Activated CD4-positive, alpha-beta memory T cell treated with anti-CD3 and anti-CD28 coated beads for 36 hours (primary cell): ENCODE data around the gene DCT. TPM values are rescaled to one million over a fixed set of nuclear protein-coding genes. Genes with fewer than 3 reads are reported as not detected.

Experiments
- CTCF ChIA-PET: fragments of 350-600 bp; sonication (Branson Sonifier 250); formaldehyde crosslinking; loops from one replicate; lab custom pipeline; 2021; ENCODE audit warnings: antibody characterized with exemption, inconsistent platforms; lab: Charles Lee
- POLR2A ChIA-PET: fragments of 350-600 bp; sonication (Branson Sonifier 250); formaldehyde crosslinking; loops from one replicate; lab custom pipeline; 2021; ENCODE audit warnings: antibody characterized with exemption; lab: Charles Lee
- DNase-seq: peaks from one replicate; pipeline ENCODE4 v3.0.0-alpha.2; 2020
- H3K27ac Mint-ChIP-seq: one replicate; pipeline ENCODE4 v1.8.0; 2021; ENCODE audit warnings: mixed read lengths
- H3K27me3 Mint-ChIP-seq: one replicate; pipeline ENCODE4 v1.8.0; 2021; ENCODE audit warnings: mixed read lengths
- H3K36me3 Mint-ChIP-seq: one replicate; pipeline ENCODE4 v1.8.0; 2021; ENCODE audit warnings: mixed read lengths
- H3K4me1 Mint-ChIP-seq: one replicate; pipeline ENCODE4 v1.8.0; 2021; ENCODE audit warnings: low read depth, mixed read lengths
- H3K4me3 Mint-ChIP-seq: one replicate; pipeline ENCODE4 v1.8.0; 2021; ENCODE audit warnings: mild to moderate bottlenecking, mixed read lengths
- H3K9me3 Mint-ChIP-seq: one replicate; pipeline ENCODE4 v1.8.0; 2021; ENCODE audit warnings: mixed read lengths
- intact Hi-C: fragments of 100-400 bp; cut with micrococcal nuclease; formaldehyde crosslinking; loops from one replicate; pipeline ENCODE4 v1.15.1; 2023
- total RNA-seq, 2 experiments: library from RNA; stranded (reverse); gene quantifications; one replicate each; pipeline ENCODE4 v1.2.3, GENCODE V29; 2021

Gene DCT
- total RNA-seq, 2 experiments from 2014 or later, result 0.24 TPM; not detected in 1

- POLR2A ChIA-PET, result no interaction called here
- Mint-ChIP-seq H3K4me3 (no peak overlapping the region), H3K4me1 (peaks cover 31% of the 10 kb centered on the region), H3K9me3 (peaks cover 20% of the 10 kb centered on the region), H3K27me3 (peaks cover 22% of the 10 kb centered on the region), H3K36me3 (peaks cover 14% of the 10 kb centered on the region), H3K27ac (no peak overlapping the region)
- DNase-seq, result no peak
- CTCF ChIA-PET, result no interaction called here
- intact Hi-C loops, result no loop called here
Measured at GRCh38 chr13:94415500-94416237, 63.8 kb downstream of the DCT start.

GRCh38 chr13:94414708-94415107 is 64.8 kb downstream of the DCT start:
- intact Hi-C loops, result no loop called here

GRCh38 chr13:94414141-94414540 is 65.3 kb downstream of the DCT start:
- POLR2A ChIA-PET, result no interaction called here
- Mint-ChIP-seq H3K27me3 (peaks cover 29% of the 10 kb centered on the region), H3K36me3 (peaks cover 11% of the 10 kb centered on the region), H3K4me3 (no peak overlapping the region), H3K4me1 (peaks cover 18% of the 10 kb centered on the region), H3K27ac (no peak overlapping the region), H3K9me3 (peaks cover 17% of the 10 kb centered on the region)
- intact Hi-C loops, result no loop called here
- DNase-seq, result no peak
- CTCF ChIA-PET, result no interaction called here

More at GRCh38 chr13:94414708-94415107, 64.8 kb downstream of the DCT start:
- H3K36me3 Mint-ChIP-seq, result peaks cover 11% of the 10 kb centered on the region
- peaks cover 23% of the 10 kb centered on the region for H3K4me1 Mint-ChIP-seq
- H3K27me3 Mint-ChIP-seq, result peaks cover 28% of the 10 kb centered on the region
- POLR2A ChIA-PET, result no interaction called here
- DNase-seq, result no peak
- CTCF ChIA-PET, result interaction anchor here (0.6 kb wide), 1 partner anchor 36 kb away, joined by 5 read pairs; no protein-coding TSS in a partner anchor
- no peak overlapping the region for H3K4me3 Mint-ChIP-seq
- H3K27ac Mint-ChIP-seq, result no peak overlapping the region
- H3K9me3 Mint-ChIP-seq, result peaks cover 17% of the 10 kb centered on the region

GRCh38 chr13:94413598-94413944 is 65.9 kb downstream of the DCT start:
- Mint-ChIP-seq H3K27me3 (peaks cover 34% of the 10 kb centered on the region), H3K4me3 (no peak overlapping the region), H3K4me1 (peaks cover 13% of the 10 kb centered on the region), H3K9me3 (peaks cover 14% of the 10 kb centered on the region), H3K27ac (no peak overlapping the region), H3K36me3 (peaks cover 11% of the 10 kb centered on the region)
- no peak for DNase-seq
- ChIA-PET CTCF (interaction anchor here (1.2 kb wide), 1 partner anchor 204 kb away, joined by 3 read pairs; no protein-coding TSS in a partner anchor), POLR2A (interaction anchor here (0.6 kb wide), 1 partner anchor 182 kb away, joined by 3 read pairs; the partner anchor contains the start of gene TGDS)
- intact Hi-C loops, result no loop called here

DNA sequence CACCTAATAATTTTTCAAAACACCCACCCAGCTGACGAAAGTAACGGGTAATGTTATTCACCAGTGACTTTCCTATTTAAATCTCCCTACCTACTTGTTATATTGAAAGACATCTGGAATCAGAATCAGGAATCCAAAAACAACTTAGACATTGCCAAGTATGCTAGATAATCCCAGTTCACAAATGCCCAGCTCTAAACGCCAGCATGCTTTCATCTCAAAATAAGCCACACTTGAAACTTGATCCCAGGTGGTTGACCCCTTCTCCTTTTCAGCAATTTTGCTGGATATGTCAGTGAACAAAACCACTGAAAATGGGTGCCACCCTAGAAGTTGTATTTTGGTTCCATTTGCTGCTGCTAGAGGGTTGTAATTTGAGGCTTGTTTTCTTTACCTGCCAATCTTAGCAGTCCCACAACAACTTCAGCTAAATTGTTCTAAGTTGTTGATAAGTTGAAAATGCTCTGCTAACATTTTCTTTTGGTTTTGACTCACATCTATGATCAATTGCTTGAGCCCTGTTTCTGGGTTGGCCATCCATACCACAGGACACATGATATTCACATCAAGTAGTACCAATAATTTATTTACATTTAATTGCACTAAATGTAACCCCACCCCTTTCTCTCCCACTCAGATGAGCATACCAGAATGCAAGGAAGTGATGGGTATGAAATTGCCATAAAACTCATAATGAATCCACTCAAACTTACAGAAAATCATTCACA is 66.4 kb downstream of the DCT start:
- peaks cover 13% of the 10 kb centered on the region for H3K9me3 Mint-ChIP-seq
- no peak overlapping the region for H3K4me3 Mint-ChIP-seq
- no peak overlapping the region for H3K27ac Mint-ChIP-seq
- intact Hi-C loops, result no loop called here
- ChIA-PET POLR2A (interaction anchor here (0.6 kb wide), 1 partner anchor 183 kb away, joined by 3 read pairs; the partner anchor contains the start of gene TGDS), CTCF (interaction anchor here (1.2 kb wide), 1 partner anchor 205 kb away, joined by 3 read pairs; no protein-coding TSS in a partner anchor)
- H3K36me3 Mint-ChIP-seq, result peaks cover 11% of the 10 kb centered on the region
- H3K27me3 Mint-ChIP-seq, result peaks cover 34% of the 10 kb centered on the region
- peaks cover 9% of the 10 kb centered on the region for H3K4me1 Mint-ChIP-seq
- no peak for DNase-seq

DNA sequence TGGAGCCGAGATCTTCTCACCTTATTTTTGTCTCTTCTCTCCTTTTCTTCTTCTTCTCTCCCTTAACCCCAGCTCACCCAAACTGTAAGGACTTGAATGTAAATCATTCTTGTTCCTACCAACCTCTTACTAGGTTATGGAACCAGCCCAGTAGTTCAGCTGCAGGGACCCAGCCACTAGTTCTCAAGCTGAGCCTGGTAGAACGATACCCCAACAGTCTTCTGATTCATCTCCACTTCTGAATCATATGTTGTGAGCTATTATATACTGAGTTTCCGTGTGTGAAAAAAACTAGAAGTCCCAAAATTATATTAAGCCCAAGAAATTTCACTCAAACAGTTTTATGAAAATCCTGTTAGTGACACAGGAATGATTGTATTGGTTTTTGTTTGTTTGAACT is 67.7 kb downstream of the DCT start:
- H3K27ac Mint-ChIP-seq, result no peak overlapping the region
- no peak overlapping the region for H3K4me3 Mint-ChIP-seq
- H3K4me1 Mint-ChIP-seq, result peaks cover 6% of the 10 kb centered on the region
- ChIA-PET POLR2A (no interaction called here), CTCF (interaction anchor here (0.9 to 1.4 kb wide), 2 partner anchors 50 to 206 kb away, joined by 3 to 4 read pairs; no protein-coding TSS in a partner anchor)
- H3K9me3 Mint-ChIP-seq, result peaks cover 1% of the 10 kb centered on the region
- DNase-seq, result peak; percentile 15
- peaks cover 30% of the 10 kb centered on the region for H3K27me3 Mint-ChIP-seq
- intact Hi-C loops, result no loop called here
- peaks cover 3% of the 10 kb centered on the region for H3K36me3 Mint-ChIP-seq

- no peak overlapping the region for H3K4me3 Mint-ChIP-seq
- POLR2A ChIA-PET, result no interaction called here
- intact Hi-C loops, result no loop called here
- H3K36me3 Mint-ChIP-seq, result no peaks in the 10 kb centered on the region
- H3K4me1 Mint-ChIP-seq, result peaks cover 6% of the 10 kb centered on the region
- H3K27me3 Mint-ChIP-seq, result peaks cover 15% of the 10 kb centered on the region
- no peak for DNase-seq
- CTCF ChIA-PET, result no interaction called here
- H3K27ac Mint-ChIP-seq, result no peak overlapping the region
- no peaks in the 10 kb centered on the region for H3K9me3 Mint-ChIP-seq
Measured at GRCh38 chr13:94408314-94409036, 71.0 kb downstream of the DCT start.

GRCh38 chr13:94400874-94401273 is 78.6 kb downstream of the DCT start:
- DNase-seq, result no peak
- H3K27me3 Mint-ChIP-seq, result peaks cover 8% of the 10 kb centered on the region
- POLR2A ChIA-PET, result no interaction called here
- intact Hi-C loops, result no loop called here
- H3K27ac Mint-ChIP-seq, result no peak overlapping the region
- CTCF ChIA-PET, result no interaction called here
- H3K4me3 Mint-ChIP-seq, result no peak overlapping the region
- H3K4me1 Mint-ChIP-seq, result no peaks in the 10 kb centered on the region
- H3K9me3 Mint-ChIP-seq, result no peaks in the 10 kb centered on the region
- no peaks in the 10 kb centered on the region for H3K36me3 Mint-ChIP-seq

DNA sequence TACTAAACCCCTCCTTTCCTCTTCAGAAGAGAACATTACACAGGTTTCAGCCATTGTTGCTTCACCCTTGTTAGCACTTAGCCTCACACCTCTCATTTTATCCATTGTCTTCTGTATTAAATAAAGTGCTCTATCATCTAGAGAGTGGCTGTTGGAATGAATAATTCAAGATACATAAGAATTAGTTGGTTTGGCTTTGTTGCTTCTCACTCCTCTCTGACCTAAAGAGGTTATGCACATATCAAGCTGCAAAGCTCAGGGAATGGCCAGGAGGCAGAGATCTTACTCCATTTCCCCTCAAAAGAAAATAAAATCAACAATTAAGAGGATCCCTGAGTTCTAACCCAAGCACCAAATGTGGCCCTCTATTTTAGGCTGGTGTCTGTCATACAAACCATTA is 79.7 kb downstream of the DCT start:
- POLR2A ChIA-PET, result no interaction called here
- no peak for DNase-seq
- H3K4me3 Mint-ChIP-seq, result no peak overlapping the region

DNA sequence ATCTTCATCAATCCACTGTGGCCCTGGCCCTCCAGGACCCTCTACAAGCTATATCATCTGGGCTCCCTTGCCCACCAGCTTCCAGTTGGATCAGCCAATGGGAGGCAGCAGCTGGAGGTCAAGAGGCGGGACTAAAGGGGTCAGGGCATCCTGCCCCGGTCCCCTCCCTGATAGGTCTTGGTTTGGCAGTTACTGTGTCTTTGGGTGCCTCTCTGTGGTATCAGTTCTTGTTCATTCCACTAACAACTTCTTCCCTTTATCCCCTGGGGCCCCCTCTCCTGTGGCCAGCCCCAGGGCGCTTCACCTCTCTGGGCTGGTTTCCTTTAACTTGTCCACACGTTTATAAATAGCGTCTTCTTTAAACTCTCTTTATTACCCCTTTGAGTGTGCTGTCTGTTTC is 83.6 kb downstream of the DCT start:
- Mint-ChIP-seq H3K4me1 (no peaks in the 10 kb centered on the region), H3K27me3 (peaks cover 10% of the 10 kb centered on the region), H3K9me3 (no peaks in the 10 kb centered on the region), H3K4me3 (no peak overlapping the region), H3K36me3 (no peaks in the 10 kb centered on the region), H3K27ac (no peak overlapping the region)
- ChIA-PET CTCF (no interaction called here), POLR2A (no interaction called here)
- intact Hi-C loops, result no loop called here
- no peak for DNase-seq

More for the DNA sequence above, 79.7 kb downstream of the DCT start:
- Mint-ChIP-seq H3K27me3 (peaks cover 8% of the 10 kb centered on the region), H3K36me3 (no peaks in the 10 kb centered on the region), H3K9me3 (no peaks in the 10 kb centered on the region), H3K27ac (no peak overlapping the region), H3K4me1 (no peaks in the 10 kb centered on the region)
- intact Hi-C loops, result no loop called here
- CTCF ChIA-PET, result no interaction called here

- Mint-ChIP-seq H3K4me1 (no peaks in the 10 kb centered on the region), H3K27me3 (peaks cover 10% of the 10 kb centered on the region), H3K36me3 (no peaks in the 10 kb centered on the region), H3K27ac (no peak overlapping the region), H3K9me3 (no peaks in the 10 kb centered on the region), H3K4me3 (no peak overlapping the region)
- POLR2A ChIA-PET, result no interaction called here
- CTCF ChIA-PET, result no interaction called here
- no peak for DNase-seq
- intact Hi-C loops, result no loop called here
Measured at GRCh38 chr13:94394723-94395122, 84.8 kb downstream of the DCT start.

- Mint-ChIP-seq H3K27me3 (peaks cover 4% of the 10 kb centered on the region), H3K36me3 (no peaks in the 10 kb centered on the region), H3K27ac (no peak overlapping the region), H3K9me3 (no peaks in the 10 kb centered on the region), H3K4me3 (no peak overlapping the region), H3K4me1 (no peaks in the 10 kb centered on the region)
- no peak for DNase-seq
- intact Hi-C loops, result no loop called here
- ChIA-PET POLR2A (no interaction called here), CTCF (no interaction called here)
Measured at GRCh38 chr13:94390881-94391280, 88.6 kb downstream of the DCT start.
